Peyer's patch (tissue), 4 donors: ENCODE results near the gene ETV6.

Source experiments
- POLR2A ChIP-seq, 2 donors: fragments of 450-650 bp; IDR thresholded peaks; one replicate each; pipeline ENCODE4 v1.5.1; 2017; ENCODE audit warnings: antibody characterized with exemption in 2 of 2, mild to moderate bottlenecking in 2 of 2, moderate library complexity in 2 of 2
- TF ChIP-seq, protein P1 (sequence below), 6 experiments: fragments of 450-650 bp in 4 of 6; fragments of 200-600 bp in 2 of 6; sonication (generic) in 1 of 6; IDR thresholded peaks; one replicate each; pipeline ENCODE4 v1.5.1; 2017 to 2019; ENCODE audit warnings: antibody characterized with exemption in 6 of 6, mild to moderate bottlenecking in 3 of 6, moderate library complexity in 1 of 6

- TF ChIP-seq POLR2A (IDR thresholded peaks at IDR 0.05) = no peak
- TF ChIP-seq, protein P1, sequence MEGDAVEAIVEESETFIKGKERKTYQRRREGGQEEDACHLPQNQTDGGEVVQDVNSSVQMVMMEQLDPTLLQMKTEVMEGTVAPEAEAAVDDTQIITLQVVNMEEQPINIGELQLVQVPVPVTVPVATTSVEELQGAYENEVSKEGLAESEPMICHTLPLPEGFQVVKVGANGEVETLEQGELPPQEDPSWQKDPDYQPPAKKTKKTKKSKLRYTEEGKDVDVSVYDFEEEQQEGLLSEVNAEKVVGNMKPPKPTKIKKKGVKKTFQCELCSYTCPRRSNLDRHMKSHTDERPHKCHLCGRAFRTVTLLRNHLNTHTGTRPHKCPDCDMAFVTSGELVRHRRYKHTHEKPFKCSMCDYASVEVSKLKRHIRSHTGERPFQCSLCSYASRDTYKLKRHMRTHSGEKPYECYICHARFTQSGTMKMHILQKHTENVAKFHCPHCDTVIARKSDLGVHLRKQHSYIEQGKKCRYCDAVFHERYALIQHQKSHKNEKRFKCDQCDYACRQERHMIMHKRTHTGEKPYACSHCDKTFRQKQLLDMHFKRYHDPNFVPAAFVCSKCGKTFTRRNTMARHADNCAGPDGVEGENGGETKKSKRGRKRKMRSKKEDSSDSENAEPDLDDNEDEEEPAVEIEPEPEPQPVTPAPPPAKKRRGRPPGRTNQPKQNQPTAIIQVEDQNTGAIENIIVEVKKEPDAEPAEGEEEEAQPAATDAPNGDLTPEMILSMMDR (IDR thresholded peaks at IDR 0.05) = no peak
These were observed 172.1 kb downstream of the ETV6 start for GRCh38 chr12:11821386-11822080.
